Right forelimb (tissue), 1 donor: ENCODE measurements around the gene CALHM3.
"Not testable (repeated sequence)": the region's sequence is repeated elsewhere in the genome, so short reads cannot be mapped to it uniquely, and the experiment has no call there.

ENCODE experiments used
- DNase-seq: peaks from one replicate; pipeline ENCODE4 v3.0.0-alpha.2; 2018

Gene CALHM3

GRCh38 chr10:103502849-103503660, 24.0 kb upstream of the CALHM3 start:
- DNase-seq = peak; percentile 17

- DNase-seq = peak; percentile 16
Measured at GRCh38 chr10:103501186-103501585, 22.1 kb upstream of the CALHM3 start.

GRCh38 chr10:103500481-103500880, 21.4 kb upstream of the CALHM3 start:
- peak; percentile 31 for DNase-seq

GRCh38 chr10:103499881-103500280, 20.8 kb upstream of the CALHM3 start:
- peak; percentile 10 for DNase-seq

GRCh38 chr10:103498936-103499638, 20.0 kb upstream of the CALHM3 start:
- DNase-seq = no peak

- no peak for DNase-seq
Measured at GRCh38 chr10:103497161-103497915, 18.3 kb upstream of the CALHM3 start.

- DNase-seq = no peak
Measured at GRCh38 chr10:103495321-103495720, 16.3 kb upstream of the CALHM3 start.

- no peak for DNase-seq
Measured at GRCh38 chr10:103493916-103494877, 15.2 kb upstream of the CALHM3 start.

- DNase-seq = peak; percentile 63
Measured at GRCh38 chr10:103493362-103493915, 14.4 kb upstream of the CALHM3 start, which contains the start of gene NEURL1. Gene NEURL1 (plus strand): TSS chr10:103493705. CDS start chr10:103494388, 683 bp downstream.

- no peak for DNase-seq
Measured at GRCh38 chr10:103492655-103493261, 13.7 kb upstream of the CALHM3 start.

GRCh38 chr10:103491729-103492364, 12.8 kb upstream of the CALHM3 start:
- no peak for DNase-seq

GRCh38 chr10:103490986-103491314, 11.9 kb upstream of the CALHM3 start:
- DNase-seq = no peak

- DNase-seq = no peak
Measured at GRCh38 chr10:103487410-103487708, 8.3 kb upstream of the CALHM3 start.

GRCh38 chr10:103486635-103487409, 7.8 kb upstream of the CALHM3 start:
- not testable (repeated sequence) for DNase-seq

- no peak for DNase-seq
Measured at GRCh38 chr10:103481974-103482531, 3.0 kb upstream of the CALHM3 start.

GRCh38 chr10:103480521-103480920, 1.5 kb upstream of the CALHM3 start:
- no peak for DNase-seq

GRCh38 chr10:103478671-103479070, 369 bp downstream of the CALHM3 start:
- no peak for DNase-seq

GRCh38 chr10:103476046-103476768, 2.8 kb downstream of the CALHM3 start:
- DNase-seq = no peak

GRCh38 chr10:103475437-103475836, 3.6 kb downstream of the CALHM3 start:
- DNase-seq = no peak
